ENCODE data around the gene MARVELD2.
"Not testable (repeated sequence)": the region's sequence is repeated elsewhere in the genome, so short reads cannot be mapped to it uniquely, and the experiment has no call there.

MARVELD2 gene

DNA sequence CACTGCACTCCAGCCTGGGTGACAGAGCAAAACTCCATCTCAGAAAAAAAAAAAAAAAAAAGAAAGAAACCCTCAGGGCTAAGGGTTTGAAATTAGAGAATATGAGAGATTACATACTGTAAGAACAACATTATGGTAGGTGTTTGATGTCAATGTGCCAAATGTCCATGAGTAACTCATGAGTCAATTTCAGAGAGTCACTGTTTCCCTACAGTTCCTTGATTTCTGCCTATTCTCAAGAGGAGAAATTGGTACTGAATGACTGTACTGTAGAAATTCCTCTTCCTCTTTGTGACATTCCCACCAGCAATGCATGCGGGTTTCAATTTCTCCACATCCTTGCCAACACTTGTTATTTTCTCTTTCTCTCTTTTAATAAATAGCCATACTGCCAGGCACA, 35.2 kb downstream of the MARVELD2 start:
- DNase-seq, result no peak

DNA sequence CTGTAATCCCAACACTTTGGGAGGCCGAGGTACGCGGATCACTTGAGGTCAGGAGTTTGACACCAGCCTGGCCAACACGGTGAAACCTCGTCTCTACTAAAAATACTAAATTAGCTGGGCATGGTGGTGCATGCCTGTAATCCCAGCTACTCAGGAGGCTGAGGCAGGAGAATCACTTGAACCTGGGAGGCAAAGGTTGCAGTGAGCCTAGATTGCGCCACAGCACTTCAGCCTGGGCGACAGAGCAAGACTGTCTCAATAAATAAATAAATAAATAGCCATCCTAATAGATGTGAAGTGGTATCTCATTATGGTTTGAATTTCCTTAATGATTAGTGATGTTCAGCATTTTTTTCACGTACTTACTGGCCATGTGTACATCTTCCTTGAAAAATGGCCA, 35.6 kb downstream of the MARVELD2 start:
- not testable (repeated sequence) for DNase-seq

DNA sequence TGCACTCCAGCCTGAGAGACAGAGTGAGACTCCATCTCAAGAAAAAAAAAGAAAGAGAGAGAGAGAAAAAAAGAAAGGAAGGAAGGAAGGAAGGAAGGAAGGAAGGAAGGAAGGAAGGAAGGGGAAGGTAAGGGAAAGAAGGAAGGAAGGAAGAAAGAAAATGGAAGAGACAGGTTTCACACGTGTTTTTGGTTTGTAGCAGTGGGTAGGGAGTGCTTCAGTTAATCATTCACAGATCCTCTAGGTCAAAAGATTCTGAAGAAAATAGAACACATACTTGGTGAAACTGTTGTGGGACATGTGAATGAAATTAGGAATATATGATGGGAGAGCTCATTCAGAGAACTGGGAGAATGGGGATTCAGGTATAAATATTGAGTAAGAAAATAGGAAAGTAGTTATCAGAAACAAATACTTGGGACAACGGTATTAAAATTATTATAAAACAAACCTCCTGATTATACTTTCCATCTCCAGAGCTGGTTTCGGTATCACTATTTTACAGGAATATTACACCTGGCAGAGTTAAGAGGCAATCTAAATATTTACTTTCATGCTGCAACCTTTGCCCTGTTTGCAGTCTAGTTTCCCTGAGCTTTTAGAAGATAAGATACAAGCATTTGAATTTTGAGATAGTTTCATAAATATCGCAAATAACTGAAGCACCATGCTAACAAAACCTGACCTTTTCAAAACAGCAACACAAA, 37.2 kb downstream of the MARVELD2 start:
- no peak for DNase-seq

DNA sequence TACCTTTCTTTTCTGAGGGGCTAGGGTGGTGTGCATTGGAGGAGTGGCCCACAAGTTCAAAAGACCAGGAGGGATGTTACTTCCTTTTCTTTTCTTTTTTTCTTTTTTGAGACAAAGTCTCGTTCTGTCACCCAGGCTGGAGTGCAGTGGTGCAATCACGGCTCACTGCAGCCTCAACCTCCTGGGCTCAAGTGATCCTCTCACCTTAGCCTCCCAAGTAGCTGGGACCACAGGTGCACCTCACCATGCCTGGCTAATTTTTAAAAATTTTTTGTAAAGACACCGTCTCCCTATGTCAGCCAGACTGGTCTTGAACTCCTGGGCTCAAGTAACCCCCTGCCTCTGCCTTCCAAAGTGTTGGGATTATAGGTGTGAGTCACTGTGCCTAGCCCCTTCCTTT, 38.6 kb downstream of the MARVELD2 start:
- not testable (repeated sequence) for DNase-seq

DNA sequence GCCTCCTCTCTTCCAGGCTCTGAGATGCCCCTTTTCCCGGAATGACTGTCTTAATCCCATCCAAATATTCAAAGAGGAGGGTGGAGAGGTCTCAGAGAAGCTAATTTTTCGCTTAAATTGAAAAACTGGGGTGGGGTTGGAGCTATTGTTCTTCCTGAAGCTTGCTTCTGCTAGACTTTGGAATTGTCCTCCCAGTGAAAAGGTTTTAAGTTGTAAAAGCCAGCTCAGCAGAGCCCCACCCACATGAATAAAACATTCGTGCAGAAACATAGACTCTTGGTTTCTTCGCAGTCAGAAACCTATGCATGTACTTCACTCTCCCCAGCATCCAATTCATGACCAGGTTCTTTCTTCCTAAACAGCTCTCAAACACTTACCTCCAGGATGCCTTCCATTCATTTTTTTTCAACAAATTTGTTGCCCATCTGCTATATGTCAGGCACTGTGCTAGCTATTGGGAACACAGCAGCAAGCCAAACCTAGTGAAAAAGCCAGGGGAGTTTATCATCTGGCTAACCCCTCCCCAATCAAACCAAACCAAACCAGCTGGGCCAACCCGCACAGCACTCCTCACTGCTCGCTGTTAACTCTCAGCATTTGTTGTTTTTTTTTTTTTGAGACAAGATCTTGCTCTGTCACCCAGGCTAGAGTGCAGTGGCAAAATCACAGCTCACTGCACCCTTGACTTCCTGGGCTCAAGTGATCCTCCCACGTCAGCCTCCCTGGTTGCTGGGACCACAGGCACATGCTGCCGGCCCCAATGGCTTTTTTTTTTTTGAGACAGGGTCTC, 39.7 kb downstream of the MARVELD2 start:
- DNase-seq, result no peak

DNA sequence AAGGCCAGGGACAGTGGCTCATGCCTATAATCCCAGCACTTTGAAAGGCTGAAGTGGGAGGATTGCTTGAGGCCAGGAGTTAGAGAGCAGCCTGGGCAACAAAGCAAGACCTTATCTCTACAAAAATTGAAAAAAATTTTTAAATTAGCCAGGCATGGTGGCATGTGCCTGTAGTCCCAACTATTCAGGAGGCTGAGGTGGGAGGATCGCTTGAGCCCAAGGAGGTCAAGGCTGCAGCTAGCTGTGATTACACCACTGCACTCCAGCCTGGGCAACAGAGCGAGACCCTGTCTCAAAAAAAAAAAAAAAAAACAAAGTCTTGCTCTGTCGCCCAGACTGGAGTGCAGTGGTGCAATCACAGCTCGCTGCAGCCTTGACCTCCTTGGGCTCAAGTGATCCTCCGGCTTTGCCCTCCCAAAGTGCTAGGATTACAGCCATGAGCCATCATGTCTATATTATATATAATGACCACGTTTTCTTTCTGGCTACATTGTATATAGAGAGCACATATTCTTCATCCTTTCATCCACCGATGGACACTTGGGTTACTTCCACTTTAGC, 40.6 kb downstream of the MARVELD2 start:
- not testable (repeated sequence) for DNase-seq

DNA sequence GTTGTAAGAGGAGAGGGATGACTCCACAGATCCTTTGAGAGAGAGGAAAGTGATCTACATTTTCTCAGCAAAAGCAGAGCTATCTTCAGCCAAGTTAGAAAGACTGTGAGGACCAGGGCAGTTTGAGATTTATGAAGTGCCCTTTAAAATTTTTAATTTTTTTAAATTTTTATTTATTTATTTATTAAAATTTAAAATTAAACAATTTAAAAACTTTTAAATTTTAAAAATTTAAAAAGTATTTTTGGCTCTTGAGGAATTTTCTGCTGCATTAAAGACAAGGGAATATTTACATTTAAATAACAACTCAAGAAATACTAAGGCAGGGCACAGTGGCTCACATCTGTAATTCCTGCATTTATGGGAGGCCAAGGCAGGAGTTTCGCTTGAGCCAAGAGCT, 47.3 kb downstream of the MARVELD2 start:
- DNase-seq, result no peak

DNA sequence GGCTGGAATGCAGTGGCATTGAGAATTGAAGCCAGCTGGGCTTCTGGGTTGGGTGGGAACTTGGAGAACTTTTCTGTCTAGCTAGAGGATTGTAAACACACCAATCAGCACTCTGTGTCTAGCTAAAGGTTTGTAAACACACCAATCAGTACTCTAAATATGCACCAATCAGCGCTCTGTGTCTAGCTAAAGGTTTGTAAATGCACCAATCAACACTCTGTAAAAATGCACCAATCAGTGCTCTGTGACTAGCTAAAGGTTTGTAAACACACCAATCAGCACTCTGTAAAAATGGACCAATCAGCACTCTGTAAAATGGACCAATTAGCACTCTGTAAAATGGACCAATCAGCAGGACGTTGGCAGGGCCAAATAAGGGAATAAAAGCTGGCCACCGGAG, 51.5 kb downstream of the MARVELD2 start:
- not testable (repeated sequence) for DNase-seq

DNA sequence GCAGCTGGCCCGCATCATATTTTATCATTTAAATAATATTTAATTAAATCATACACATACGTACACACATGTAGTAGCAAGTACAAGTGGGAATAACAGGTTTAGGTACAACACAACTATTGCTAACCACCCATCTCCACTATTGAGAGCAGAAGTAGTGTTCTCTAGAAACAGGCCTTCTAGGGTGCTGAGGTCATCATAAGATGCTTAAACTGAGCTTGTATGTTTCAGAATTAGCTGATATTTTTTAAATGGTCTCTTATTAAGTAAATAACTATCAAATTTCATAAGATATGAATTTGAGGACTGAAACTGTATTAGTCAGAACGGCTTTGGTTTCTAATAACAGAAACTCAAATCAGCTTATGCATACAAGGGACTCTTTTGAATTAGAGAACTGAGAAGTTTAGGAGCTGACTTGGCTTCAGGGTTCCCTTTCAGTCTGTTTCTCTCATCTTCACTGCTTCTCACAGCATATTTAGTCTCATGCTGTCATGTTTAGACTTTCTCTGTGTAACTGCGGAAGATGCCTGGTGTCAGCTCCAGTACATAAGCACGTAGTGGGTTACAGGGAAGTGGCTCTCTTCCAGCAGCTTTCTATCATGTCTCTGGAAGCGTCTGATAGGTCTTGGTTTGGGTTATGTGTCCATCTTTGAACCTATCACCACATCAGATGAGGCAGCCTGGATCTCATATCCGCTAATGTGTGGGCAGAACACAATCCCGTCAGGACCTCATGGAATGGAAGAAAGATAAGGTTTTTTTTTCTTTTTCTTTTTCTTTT, 52.7 kb downstream of the MARVELD2 start:
- no peak for DNase-seq

DNA sequence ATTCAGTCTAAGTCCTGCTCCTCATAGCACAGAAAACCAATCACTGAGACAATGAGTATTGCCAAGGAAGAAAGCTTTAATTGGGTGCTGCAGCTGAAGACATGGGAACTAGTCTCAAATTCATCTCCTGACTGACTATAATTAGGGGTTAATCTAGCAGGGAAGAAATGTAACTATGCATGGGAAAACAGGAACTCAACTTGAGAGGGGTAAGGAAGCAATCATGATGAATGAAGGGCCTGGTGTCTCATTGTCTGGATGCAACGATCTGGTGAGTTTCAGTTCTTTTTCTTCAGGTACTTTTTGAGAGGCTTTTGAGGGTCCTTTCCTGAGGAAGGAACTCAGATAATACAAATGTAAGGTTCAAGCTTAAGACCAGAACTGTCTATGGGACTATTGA, 53.7 kb downstream of the MARVELD2 start:
- DNase-seq, result no peak

DNA sequence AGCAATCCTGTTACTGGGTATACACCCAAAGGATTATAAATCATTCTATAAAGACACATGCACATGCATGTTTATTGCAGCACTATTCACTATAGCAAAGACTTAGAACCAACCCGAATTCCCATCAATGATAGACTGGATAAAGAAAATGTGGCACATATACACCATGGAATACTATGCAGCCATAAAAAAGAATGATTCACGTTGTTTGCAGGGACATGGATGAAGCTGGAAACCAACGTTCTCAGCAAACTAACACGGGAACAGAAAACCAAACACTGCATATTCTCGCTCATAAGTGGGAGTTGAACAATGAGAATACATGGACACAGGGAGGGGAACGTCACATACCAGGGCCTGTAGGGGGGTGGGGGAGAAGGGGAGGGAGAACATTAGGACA, 56.6 kb downstream of the MARVELD2 start:
- DNase-seq, result not testable (repeated sequence)

DNA sequence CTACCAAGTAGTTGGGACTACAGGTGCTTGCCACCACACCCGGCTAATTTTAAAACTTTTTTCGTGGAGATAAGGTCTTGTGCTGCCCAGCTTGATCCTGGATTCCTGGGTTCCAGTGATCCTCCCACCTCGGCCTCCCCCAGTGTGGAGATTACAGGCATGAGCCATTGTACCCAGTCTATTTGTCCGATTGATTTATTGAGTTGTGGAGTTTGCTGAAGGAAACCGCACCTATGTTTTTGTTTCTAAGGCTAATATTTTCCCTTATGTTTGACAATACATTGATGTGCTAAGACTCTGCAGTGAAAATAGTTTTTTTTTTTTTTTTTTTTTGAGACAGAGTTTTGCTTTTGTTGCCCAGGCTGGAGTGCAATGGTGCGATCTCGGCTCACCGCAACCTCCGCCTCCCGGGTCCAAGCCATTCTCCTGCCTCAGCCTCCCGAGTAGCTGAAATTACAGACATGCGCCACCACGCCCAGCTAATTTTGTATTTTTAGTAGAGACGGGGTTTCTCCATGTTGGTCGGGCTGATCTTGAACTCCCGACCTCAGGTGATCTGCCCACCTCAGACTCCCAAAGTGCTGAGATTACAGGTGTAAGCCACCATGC, 57.7 kb downstream of the MARVELD2 start:
- not testable (repeated sequence) for DNase-seq

DNA sequence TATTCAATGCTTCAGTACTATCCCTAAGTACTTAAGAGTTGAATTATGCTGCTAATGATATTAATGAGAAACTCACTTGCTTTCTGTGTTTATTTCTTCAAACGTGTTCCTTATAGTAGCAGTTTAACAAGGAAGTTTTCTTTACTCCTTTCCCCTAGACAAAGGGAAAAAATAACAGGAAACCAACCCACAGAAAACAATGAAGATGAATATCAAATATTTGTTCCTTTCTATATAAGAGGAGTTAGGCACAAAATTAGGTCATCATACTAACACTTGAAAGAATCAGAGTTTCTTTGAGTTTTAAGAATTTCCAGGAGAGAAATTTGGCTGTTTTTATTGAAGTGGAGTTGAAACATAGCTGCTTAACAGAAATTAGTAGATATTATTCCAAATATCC, 62.3 kb downstream of the MARVELD2 start:
- DNase-seq, result no peak

DNA sequence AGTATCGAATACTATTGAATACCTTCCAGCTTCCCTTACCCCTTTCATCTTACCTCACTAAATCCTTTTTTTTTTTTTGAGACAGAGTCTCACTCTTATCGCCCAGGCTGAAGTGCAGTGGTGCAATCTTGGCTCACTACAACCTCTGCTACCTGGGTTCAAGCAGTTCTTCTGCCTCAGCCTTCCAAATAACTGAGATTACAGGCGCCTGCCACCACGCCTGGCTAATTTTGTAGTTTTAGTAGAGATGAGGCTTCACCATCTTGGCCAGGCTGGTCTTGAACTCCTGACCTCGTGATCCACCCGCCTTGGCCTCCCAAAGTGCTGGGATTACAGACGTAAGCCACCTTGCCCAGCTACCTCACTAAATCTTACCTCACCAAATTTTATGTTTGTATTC, 63.4 kb downstream of the MARVELD2 start:
- not testable (repeated sequence) for DNase-seq

DNA sequence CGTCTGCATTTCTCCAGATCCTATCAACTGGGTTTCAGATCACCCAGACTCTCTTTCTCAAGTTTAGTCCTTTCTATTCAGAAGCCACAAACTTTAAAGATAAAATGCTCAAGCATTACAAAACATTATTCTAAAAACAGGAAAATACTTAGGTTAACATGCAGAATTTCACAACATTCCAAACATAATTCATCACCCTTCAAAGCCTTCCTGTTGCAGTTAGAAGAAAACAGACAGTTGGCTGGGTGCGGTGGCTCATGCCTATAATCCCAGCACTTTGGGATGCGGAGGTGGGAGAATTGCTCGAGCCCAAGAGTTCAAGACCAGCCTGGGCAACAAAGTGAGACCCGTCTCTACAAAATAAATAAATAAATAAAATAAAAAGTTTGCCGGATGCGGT, 70.0 kb downstream of the MARVELD2 start:
- DNase-seq, result no peak

DNA sequence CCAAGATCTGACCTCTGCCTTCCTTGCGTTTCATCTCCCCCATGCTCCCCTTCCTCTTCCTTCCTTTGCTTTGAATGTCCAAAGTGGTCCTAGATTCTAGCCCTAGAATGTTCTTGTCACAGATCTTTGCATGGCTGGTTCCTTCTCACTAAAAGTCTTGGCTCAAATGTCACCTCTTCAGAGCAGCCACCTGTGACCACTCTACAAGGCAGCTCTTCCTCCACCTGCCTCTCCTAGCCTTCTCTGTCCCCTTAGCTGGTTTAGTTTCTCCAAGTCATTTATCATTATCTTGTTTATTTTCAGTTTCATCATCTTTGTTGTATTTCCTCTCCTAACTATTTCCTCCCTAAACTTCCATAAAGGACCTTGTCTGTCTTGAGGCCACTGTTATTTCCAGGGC, 70.6 kb downstream of the MARVELD2 start:
- no peak for DNase-seq

DNA sequence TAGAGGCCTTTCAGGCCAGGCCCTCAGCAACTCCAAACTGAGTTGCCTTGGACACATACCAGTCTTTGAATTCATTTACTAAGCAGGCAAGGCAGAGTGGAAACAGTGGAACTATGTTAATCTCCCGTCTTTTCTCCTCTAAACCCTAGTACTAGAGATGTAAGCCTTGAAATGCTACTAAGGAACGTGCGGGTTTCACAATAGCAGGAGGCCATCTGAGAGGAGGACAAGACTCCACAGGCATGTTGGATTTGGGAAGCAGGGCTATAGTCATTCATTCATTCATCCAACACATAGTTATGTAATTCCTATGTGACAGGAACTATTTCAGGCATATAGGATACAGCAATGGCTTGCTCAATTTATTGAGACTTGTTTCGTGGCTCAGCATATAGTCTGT, 74.3 kb downstream of the MARVELD2 start:
- no peak for DNase-seq

DNA sequence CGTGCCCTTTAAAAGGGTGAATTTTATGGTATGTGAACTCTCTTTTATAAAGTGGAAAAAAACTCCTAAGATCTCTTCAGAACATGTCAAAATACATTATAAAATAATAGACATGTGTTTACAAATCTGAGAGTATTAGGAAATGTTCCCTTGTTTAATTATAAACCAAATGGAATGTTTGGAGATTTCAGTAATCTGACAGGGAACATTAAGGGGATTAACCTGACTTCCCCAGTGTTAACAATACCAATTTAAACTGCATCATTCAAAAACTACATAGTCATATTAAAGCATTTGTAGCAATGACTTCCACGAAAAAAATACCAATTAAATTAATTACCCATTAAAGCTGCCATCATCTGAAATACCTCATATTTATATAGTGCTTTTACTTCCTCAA, 76.1 kb downstream of the MARVELD2 start:
- DNase-seq, result no peak

DNA sequence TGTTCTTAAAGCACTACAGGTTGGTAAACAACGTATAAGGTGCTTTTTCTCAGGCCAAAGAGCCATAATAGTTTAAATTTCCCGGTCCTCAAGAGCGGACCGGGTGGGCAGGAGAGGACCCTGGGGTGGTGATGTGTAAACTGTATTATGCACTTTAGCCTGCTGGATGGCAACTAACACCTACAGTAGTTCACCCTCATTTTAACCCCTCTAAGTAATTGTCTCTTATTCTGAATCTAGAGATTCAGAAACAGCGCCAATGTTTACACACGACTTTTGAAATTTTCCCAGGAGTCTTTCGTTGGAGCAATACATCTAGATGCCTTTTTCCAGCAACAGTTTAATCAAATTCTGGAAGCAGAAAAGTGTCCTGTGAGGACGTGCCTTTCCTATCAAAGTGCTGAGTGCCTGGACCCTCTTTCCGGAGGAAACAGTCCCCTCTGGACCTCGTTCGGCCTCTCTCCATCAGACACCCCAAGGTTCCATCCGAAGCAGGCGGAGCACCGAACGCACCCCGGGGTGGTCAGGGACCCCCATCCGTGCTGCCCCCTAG, 77.0 kb downstream of the MARVELD2 start:
- no peak for DNase-seq

DNA sequence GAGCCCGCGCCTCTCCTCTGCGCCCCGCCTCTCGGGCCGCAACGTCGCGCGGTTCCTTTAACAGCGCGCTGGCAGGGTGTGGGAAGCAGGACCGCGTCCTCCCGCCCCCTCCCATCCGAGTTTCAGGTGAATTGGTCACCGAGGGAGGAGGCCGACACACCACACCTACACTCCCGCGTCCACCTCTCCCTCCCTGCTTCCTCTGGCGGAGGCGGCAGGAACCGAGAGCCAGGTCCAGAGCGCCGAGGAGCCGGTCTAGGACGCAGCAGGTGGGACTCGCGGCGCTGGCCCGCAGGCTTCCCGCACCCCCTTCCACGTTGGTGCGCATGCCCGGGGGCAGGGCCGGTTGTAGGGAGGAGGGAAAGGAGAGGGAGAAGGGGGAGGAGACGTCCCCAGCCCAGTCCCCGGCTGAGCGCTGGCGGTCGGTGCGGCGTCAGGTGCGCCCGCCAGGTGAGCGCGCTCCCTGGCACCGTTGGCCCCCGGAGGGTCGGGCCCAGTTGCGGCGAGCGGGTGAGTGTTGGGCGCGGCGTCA, 77.5 kb downstream of the MARVELD2 start, which contains the start of gene OCLN:
Gene OCLN, plus strand, starts transcription at position 400 of the 532 bp plus-strand sequence. CDS start 11,455 bp downstream, outside the sequence.
- no peak for DNase-seq

DNA sequence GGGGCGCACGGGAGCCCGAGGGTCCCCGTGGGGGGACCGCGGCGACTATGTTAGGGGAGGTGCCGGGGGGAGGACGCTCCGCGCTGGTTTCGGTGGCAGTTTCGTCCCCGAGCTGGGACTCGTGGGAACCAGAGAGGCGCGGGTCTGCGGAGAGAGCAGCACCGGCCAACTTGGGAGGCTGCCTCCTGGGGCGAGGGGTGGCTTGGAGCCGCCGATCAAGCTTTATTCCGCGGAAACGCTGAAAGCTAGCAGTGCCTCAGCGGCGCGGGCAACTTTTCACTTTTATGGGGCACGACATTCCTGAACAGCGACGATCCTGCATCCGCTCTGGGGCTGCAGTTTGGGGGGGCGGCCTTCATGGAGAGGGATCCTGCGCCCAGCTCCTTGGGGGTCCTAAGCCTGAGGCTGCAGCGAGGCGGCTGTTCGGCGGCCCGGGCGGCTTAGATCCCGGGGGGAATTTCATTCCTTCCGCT, 78.0 kb downstream of the MARVELD2 start:
- DNase-seq, result no peak

Data from CD4-positive, alpha-beta T cell treated with Interleukin-1 beta for 1 hour (primary cell).